Measurements from ENCODE around the gene TPMT. TPM values are rescaled to one million over a fixed set of nuclear protein-coding genes. Genes with fewer than 3 reads are reported as not detected.

TPMT gene
- total and polyA plus RNA-seq, 2 of the 13 experiments (the other 11 are each of a cell fraction or from before 2014, with no cell fraction given): 11.1 to 22.8 TPM

- Histone ChIP-seq H3K27ac (ENCODE audit: extremely low read length, insufficient read depth, low read length) (no peak overlapping the region), H3K36me3 (replicated peaks in 1 of 2; ENCODE audit: control insufficient read depth in 1 of 2, insufficient read depth in 2 of 2, low read length in 2 of 2) (no peaks in the 10 kb centered on the region), H3K9ac (ENCODE audit: insufficient read depth, low read depth, low read length) (no peak overlapping the region), H3K4me2 (ENCODE audit: low read depth, low read length) (no peak overlapping the region), H3K4me3 (replicated peaks in 1 of 3; ENCODE audit: insufficient read depth in 1 of 3, low read depth in 2 of 3, low read length in 3 of 3) (no peak overlapping the region), H3K9me3 (ENCODE audit: low read length) (no peaks in the 10 kb centered on the region), H3K27me3 (ENCODE audit: control insufficient read depth in 1 of 2, insufficient read depth in 2 of 2, low read length in 2 of 2) (no peaks in the 10 kb centered on the region; a peak in 1 of 5 replicates), H3K79me2 (ENCODE audit: insufficient read depth, low read length) (no peaks in the 10 kb centered on the region), H2AFZ (ENCODE audit: low read length) (no peak overlapping the region), H3K4me1 (ENCODE audit: insufficient read depth, low read length) (no peaks in the 10 kb centered on the region), H4K20me1 (ENCODE audit: insufficient read depth, low read length) (no peaks in the 10 kb centered on the region)
- ChIA-PET POLR2A (no interaction called here), CTCF (ENCODE audit: low intra/inter-chr PET ratio, low total read pairs) (no interaction called here)
- 38% methylated on average over 3 of the region's 3 CpGs for WGBS (ENCODE audit: low lambda C conversion rate)
- ATAC-seq (peak; percentile 29; the same call in 1 of the 3 replicates), DNase-seq (ENCODE audit: low spot score) (no peak), FAIRE-seq (no peak)
- BruUV-seq (replicated peaks): no TSS peak
- intact Hi-C loops (cut with micrococcal nuclease; ENCODE audit: unreplicated experiment): no loop called here
- no peak for TF ChIP-seq SALL2 (CRISPR knock-in tag; IDR thresholded peaks at IDR 0.05)
- TF ChIP-seq RBAK (CRISPR knock-in tag; IDR thresholded peaks at IDR 0.05): peak; percentile 64; the same call in 1 of the 2 replicates
- in situ Hi-C loops (cut with HindIII; ENCODE audit: extremely low pct_ligation_motif_present, low pct_unique_long_range_greater_than_20kb): no loop called here
Measured at GRCh38 chr6:18100296-18100695, 54.6 kb downstream of the TPMT start.

- H3K9me3 ChIP-seq (ENCODE audit: low read length): no peaks in the 10 kb centered on the region
- no peak for DNase-seq (ENCODE audit: low spot score)
- H3K9ac ChIP-seq (ENCODE audit: insufficient read depth, low read depth, low read length): no peak overlapping the region
- ATAC-seq: no peak
- H3K36me3 ChIP-seq (replicated peaks in 1 of 2; ENCODE audit: control insufficient read depth in 1 of 2, insufficient read depth in 2 of 2, low read length in 2 of 2): no peaks in the 10 kb centered on the region
- no peak overlapping the region for H2AFZ ChIP-seq (ENCODE audit: low read length)
- no peaks in the 10 kb centered on the region for H3K79me2 ChIP-seq (ENCODE audit: insufficient read depth, low read length)
- H3K27me3 ChIP-seq (ENCODE audit: control insufficient read depth in 1 of 2, insufficient read depth in 2 of 2, low read length in 2 of 2): no peaks in the 10 kb centered on the region; a peak in 1 of 5 replicates
- no peak overlapping the region for H3K4me3 ChIP-seq (replicated peaks in 1 of 3; ENCODE audit: insufficient read depth in 1 of 3, low read depth in 2 of 3, low read length in 3 of 3)
- in situ Hi-C loops (cut with HindIII; ENCODE audit: extremely low pct_ligation_motif_present, low pct_unique_long_range_greater_than_20kb) (no loop called here), intact Hi-C loops (cut with micrococcal nuclease; ENCODE audit: unreplicated experiment) (no loop called here)
- ChIA-PET POLR2A (no interaction called here), CTCF (ENCODE audit: low intra/inter-chr PET ratio, low total read pairs) (no interaction called here)
- 73% methylated on average over 2 of the region's 2 CpGs for WGBS (ENCODE audit: low lambda C conversion rate)
- no peaks in the 10 kb centered on the region for H3K4me1 ChIP-seq (ENCODE audit: insufficient read depth, low read length)
- H3K27ac ChIP-seq (ENCODE audit: extremely low read length, insufficient read depth, low read length): no peak overlapping the region
- H3K4me2 ChIP-seq (ENCODE audit: low read depth, low read length): no peak overlapping the region
- no peaks in the 10 kb centered on the region for H4K20me1 ChIP-seq (ENCODE audit: insufficient read depth, low read length)
- BruUV-seq (replicated peaks): no TSS peak
- FAIRE-seq: no peak
- TF ChIP-seq HMGXB4 (CRISPR knock-in tag; IDR thresholded peaks at IDR 0.05; ENCODE audit: borderline replicate concordance in 1 of 2, low read depth in 1 of 2) (no peak), TAF1 (CRISPR knock-in tag; IDR thresholded peaks at IDR 0.05) (no peak), TMF1 (CRISPR knock-in tag; IDR thresholded peaks at IDR 0.05; ENCODE audit: low read depth) (no peak), MATR3 (CRISPR knock-in tag; IDR thresholded peaks at IDR 0.05) (no peak), GMEB1 (CRISPR knock-in tag; IDR thresholded peaks at IDR 0.05; ENCODE audit: borderline replicate concordance) (no peak), KLF13 (CRISPR knock-in tag; IDR thresholded peaks at IDR 0.05) (no peak), GATA4 (IDR thresholded peaks at IDR 0.05; ENCODE audit: borderline replicate concordance, low read depth) (no peak), KLF12 (CRISPR knock-in tag; IDR thresholded peaks at IDR 0.05; ENCODE audit: borderline replicate concordance) (no peak), RCOR2 (CRISPR knock-in tag; IDR thresholded peaks at IDR 0.05) (no peak), GABPA (IDR thresholded peaks at IDR 0.05; ENCODE audit: low read depth, low read length) (no peak), GABPA (CRISPR knock-in tag; IDR thresholded peaks at IDR 0.05; ENCODE audit: low read depth) (no peak), ZNF781 (CRISPR knock-in tag; IDR thresholded peaks at IDR 0.05; ENCODE audit: borderline replicate concordance, not compliant biosample characterization) (no peak), ZFY (CRISPR knock-in tag; IDR thresholded peaks at IDR 0.05) (no peak)
Measured at GRCh38 chr6:18099511-18099910, 55.4 kb downstream of the TPMT start.

Data from HepG2 (cell line).